Adrenal gland (tissue), 12 donors: Measurements from ENCODE around the gene TNK1. TPM values are rescaled to one million over a fixed set of nuclear protein-coding genes. Genes with fewer than 3 reads are reported as not detected.

Experiments used
- DNase-seq, 7 donors: peaks; one replicate each; pipeline ENCODE4 v3.0.0-alpha.2; 2019 to 2020
- H3K27ac ChIP-seq, 5 donors: fragments of 200-600 bp; sonication (generic) in 4 of 5; 1 replicate in 3 of 5; 2 replicates in 2 of 5; pipeline versions ENCODE4 v1.5.1 to v1.8.0; 2016 to 2020; ENCODE audit warnings: mild to moderate bottlenecking in 1 of 5
- H3K27me3 ChIP-seq: fragments of 200-600 bp; 2 replicates; pipeline ENCODE4 v1.8.0; 2021
- H3K36me3 ChIP-seq, 2 donors: fragments of 200-600 bp; replicated peaks in 1 of 2; 1 replicate in 1 of 2; 2 replicates in 1 of 2; pipeline versions ENCODE4 v1.5.1 to v1.8.0; 2018 to 2022
- H3K4me1 ChIP-seq, 2 donors: fragments of 200-600 bp; replicated peaks in 1 of 2; 1 replicate in 1 of 2; 2 replicates in 1 of 2; pipeline versions ENCODE4 v1.5.1 to v1.8.0; 2018 to 2021
- H3K4me3 ChIP-seq, 4 donors: fragments of 200-600 bp; sonication (generic) in 3 of 4; one replicate each; pipeline ENCODE4 v1.5.1; 2016 to 2018
- H3K9me3 ChIP-seq, 3 donors: fragments of 200-600 bp; sonication (generic) in 1 of 3; replicated peaks in 1 of 3; 1 replicate in 2 of 3; 2 replicates in 1 of 3; pipeline versions ENCODE4 v1.5.1 to v1.8.0; 2016 to 2021
- CTCF ChIP-seq, 6 experiments: fragments of 450-650 bp in 4 of 6; fragments of 200-600 bp in 2 of 6; sonication (generic) in 1 of 6; IDR thresholded peaks; 1 replicate in 5 of 6; 2 replicates in 1 of 6; pipeline versions ENCODE4 v1.5.1 to v1.8.0; 2016 to 2021; ENCODE audit warnings: antibody characterized with exemption in 6 of 6, mild to moderate bottlenecking in 2 of 6, moderate library complexity in 1 of 6
- POLR2A ChIP-seq, 2 donors: fragments of 450-650 bp; IDR thresholded peaks; one replicate each; pipeline ENCODE4 v1.6.1; 2017; ENCODE audit warnings: antibody characterized with exemption in 2 of 2, mild to moderate bottlenecking in 2 of 2, moderate library complexity in 1 of 2
- WGBS, 4 donors: extraction: QIAGEN DNeasy Blood & Tissue Kit in 2 of 4; methylation state at CpG; one replicate each; pipeline versions ENCODE4 v1.1.5 to v1.1.7; 2013 to 2017; 5-methylcytosine and 5-hydroxymethylcytosine counted together
- intact Hi-C, 2 donors: fragments of 100-400 bp; cut with DNase I; formaldehyde crosslinking; loops; one replicate each; pipeline versions ENCODE4 v1.14.1 to v1.15.0; 2022 to 2023
- polyA plus RNA-seq, 3 donors: library from polyadenylated mRNA; stranded (reverse); fragments of 200-250 nt in 2 of 3; fragments of 350-450 nt in 1 of 3; fragmentation: Illumina TruSeq in 1 of 3; extraction: RNeasy Lipid Tissue Mini Kit (QIAGEN cat#74804) in 1 of 3; gene quantifications; one replicate each; pipeline ENCODE4 v1.2.3, GENCODE V29; 2013 to 2014
- total RNA-seq, 9 donors: library from RNA; depleted of rRNA in 4 of 9; stranded (reverse); fragments of >200 nt in 4 of 9; fragments of 120-200 nt in 1 of 9; fragmentation: NEBNext Ultra II Directional in 1 of 9; extraction: Animal tissue kit (Norgen Biotek cat#: 25700) in 1 of 9; gene quantifications; one replicate each; pipeline versions ENCODE4 v1.1.0 to v1.2.4, GENCODE V29; 2013 to 2023
- donor health status: healthy with polysubstance abuse.
- donor health status: Bipolar disorder and iron deficiency.
- donor health status: DM: yes; HTN: yes; CAD: no.
- donor health status: DM: no; HTN: no; CAD: no.
- donor health status: DM: no; HTN: no; CAD: no.
- donor health status: DM: yes; HTN: yes; CAD: no.

Gene TNK1
- total and polyA plus RNA-seq, 12 donors = 0.06 to 8.7 (median 2.0) TPM

- Histone ChIP-seq H3K27me3 (no peaks in the 10 kb centered on the region), H3K4me3 (peak overlapping the region in 1 of 4 donors; percentile 72), H3K9me3 (no peaks in the 10 kb centered on the region), H3K27ac (peak overlapping the region in 1 of 5 donors; percentile 90), H3K4me1 (peaks cover 6 to 16% of the 10 kb centered on the region in 2 donors), H3K36me3 (no peaks in the 10 kb centered on the region)
- WGBS, 4 donors = 75 to 80% (median 78%) methylated on average over 23 to 42 of the region's 42 CpGs
- intact Hi-C loops = no loop called here
- TF ChIP-seq POLR2A (IDR thresholded peaks at IDR 0.05) (no peak), CTCF (IDR thresholded peaks at IDR 0.05) (no peak)
- DNase-seq = peak in 1 of 7 donors; percentile 51
Observed at GRCh38 chr17:7392696-7393612, 12.1 kb downstream of the TNK1 start.

GRCh38 chr17:7393613-7394451 lies 12.9 kb downstream of the TNK1 start:
- Histone ChIP-seq H3K4me1 (peaks cover 6 to 16% of the 10 kb centered on the region in 2 donors), H3K27ac (peak overlapping the region in 4 of 5 donors; percentile 90 to 96 (median 94)), H3K36me3 (no peaks in the 10 kb centered on the region), H3K9me3 (no peaks in the 10 kb centered on the region), H3K27me3 (no peaks in the 10 kb centered on the region), H3K4me3 (peak overlapping the region; percentile 56 to 72 (median 62))
- intact Hi-C loops = no loop called here
- DNase-seq = peak in 2 of 7 donors; percentile 39
- WGBS, 4 donors = 8 to 12% (median 10%) methylated on average over 24 to 48 of the region's 48 CpGs
- TF ChIP-seq CTCF (IDR thresholded peaks at IDR 0.05) = no peak

- no peaks in the 10 kb centered on the region for H3K36me3 ChIP-seq
- H3K9me3 ChIP-seq = no peaks in the 10 kb centered on the region
- H3K27me3 ChIP-seq = no peaks in the 10 kb centered on the region
- H3K27ac ChIP-seq = peak within 1 kb of the TSS; percentile 90 to 96 (median 93)
- DNase-seq = peak; percentile 89 to 94 (median 92)
- peaks cover 6 to 16% of the 10 kb centered on the region in 2 donors for H3K4me1 ChIP-seq
- TF ChIP-seq POLR2A (IDR thresholded peaks at IDR 0.05) (peak; percentile 70 to 86), CTCF (IDR thresholded peaks at IDR 0.05) (peak in 4 of 6 experiments; percentile 26 to 61 (median 50))
- intact Hi-C loops = no loop called here
- 0 to 1% (median 0%) methylated on average over 4 to 71 of the region's 71 CpGs for WGBS, 4 donors
- H3K4me3 ChIP-seq = peak within 1 kb of the TSS; percentile 56 to 72 (median 62)
Observed at GRCh38 chr17:7394452-7395191, 13.7 kb downstream of the TNK1 start, which contains the start of gene PLSCR3. Gene PLSCR3 (minus strand): TSS chr17:7394525. CDS start chr17:7394110, 415 bp downstream.
